Measurements from ENCODE around the gene PDE6C.

The PDE6C gene

DNA sequence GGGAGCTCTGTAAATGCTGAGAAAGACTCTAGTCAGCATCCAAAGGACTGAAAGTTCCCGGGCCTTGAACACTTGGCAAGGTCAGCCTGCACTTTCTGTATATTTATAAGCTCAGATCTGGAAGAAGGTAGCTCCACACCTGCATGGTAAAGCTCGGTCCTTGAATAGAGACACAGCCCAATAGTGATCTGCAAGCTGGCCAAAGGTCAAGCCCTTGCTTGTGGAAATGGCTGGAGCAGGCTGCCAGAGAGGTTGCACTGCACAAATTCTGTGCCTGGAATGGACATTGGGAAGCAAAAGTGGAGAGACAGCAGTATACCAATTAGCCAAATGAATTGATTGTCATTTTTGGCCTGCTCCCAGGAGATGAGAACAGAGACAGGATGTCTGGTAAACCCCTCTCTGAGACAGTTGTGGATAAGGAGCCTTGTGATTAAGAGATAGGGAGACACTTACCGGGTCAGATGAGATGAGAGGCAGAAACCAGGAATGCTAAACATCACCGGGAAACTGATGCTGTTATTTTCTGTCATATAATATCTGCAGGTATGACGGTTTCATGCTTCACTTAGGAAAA, 98.1 kb downstream of the PDE6C start:
- Histone ChIP-seq H3K36me3 (ENCODE audit: control insufficient read depth in 4 of 4, insufficient read depth in 4 of 4, low read length in 3 of 4) (no peaks in the 10 kb centered on the region), H3K27me3 (replicated peaks in 2 of 5; ENCODE audit: control insufficient read depth in 4 of 5, insufficient read depth in 5 of 5, low read length in 4 of 5) (no peaks in the 10 kb centered on the region), H3K9me3 (ENCODE audit: control extremely low read depth in 1 of 5, control insufficient read depth in 4 of 5, insufficient read depth in 2 of 5, low read depth in 1 of 5, low read length in 4 of 5) (no peaks in the 10 kb centered on the region), H3K4me1 (ENCODE audit: control extremely low read depth in 1 of 4, control insufficient read depth in 4 of 4, insufficient read depth in 4 of 4, low read length in 3 of 4) (no peaks in the 10 kb centered on the region), H3K27ac (ENCODE audit: insufficient read depth in 1 of 2, low read depth in 1 of 2, low read length in 2 of 2, poor library complexity in 1 of 2, severe bottlenecking in 2 of 2) (no peak overlapping the region), H3K4me3 (ENCODE audit: control insufficient read depth in 1 of 7, extremely low read depth in 1 of 7, insufficient read depth in 4 of 7, low read depth in 2 of 7, low read length in 6 of 7) (no peak overlapping the region)
- WGBS (ENCODE audit: insufficient coverage), result 96% methylated on average over 5 of the region's 5 CpGs
- DNase-seq, result no peak
- ChIA-PET CTCF (interaction anchor here (1.9 kb wide), 1 partner anchor 9 kb away, joined by 4 read pairs; no protein-coding TSS in a partner anchor), POLR2A (no interaction called here)

DNA sequence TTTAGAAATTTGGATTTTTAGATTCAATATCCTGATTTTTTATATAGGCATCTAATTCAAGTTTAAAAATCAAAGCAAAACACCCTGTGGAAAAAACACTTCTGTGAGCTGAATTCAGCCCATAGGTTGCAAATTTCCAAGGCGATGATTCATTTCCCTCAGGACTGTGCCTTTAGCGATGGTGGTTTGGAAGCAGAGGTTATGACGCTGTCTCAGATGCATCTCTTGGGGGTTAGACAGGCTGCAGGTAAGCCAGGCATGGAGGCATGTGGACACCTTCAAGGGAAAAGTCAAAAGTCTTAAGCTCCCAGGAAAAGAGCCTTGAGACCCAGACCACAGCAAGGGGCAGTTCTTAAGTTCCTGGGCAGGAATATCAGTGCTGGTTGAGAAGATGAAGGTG, 99.6 kb downstream of the PDE6C start:
- DNase-seq, result no peak
- Histone ChIP-seq H3K4me1 (ENCODE audit: control extremely low read depth in 1 of 4, control insufficient read depth in 4 of 4, insufficient read depth in 4 of 4, low read length in 3 of 4) (no peaks in the 10 kb centered on the region), H3K4me3 (ENCODE audit: control insufficient read depth in 1 of 7, extremely low read depth in 1 of 7, insufficient read depth in 4 of 7, low read depth in 2 of 7, low read length in 6 of 7) (no peak overlapping the region), H3K36me3 (ENCODE audit: control insufficient read depth in 4 of 4, insufficient read depth in 4 of 4, low read length in 3 of 4) (no peaks in the 10 kb centered on the region), H3K27ac (ENCODE audit: insufficient read depth in 1 of 2, low read depth in 1 of 2, low read length in 2 of 2, poor library complexity in 1 of 2, severe bottlenecking in 2 of 2) (no peak overlapping the region), H3K9me3 (ENCODE audit: control extremely low read depth in 1 of 5, control insufficient read depth in 4 of 5, insufficient read depth in 2 of 5, low read depth in 1 of 5, low read length in 4 of 5) (no peaks in the 10 kb centered on the region), H3K27me3 (replicated peaks in 2 of 5; ENCODE audit: control insufficient read depth in 4 of 5, insufficient read depth in 5 of 5, low read length in 4 of 5) (no peaks in the 10 kb centered on the region)
- CTCF ChIA-PET, result interaction anchor here (1.2 kb wide), 1 partner anchor 9 kb away, joined by 4 read pairs; the partner anchor contains the start of gene FRA10AC1
- 94% methylated on average over 3 of the region's 3 CpGs for WGBS (ENCODE audit: insufficient coverage)
- POLR2A ChIA-PET, result no interaction called here

DNA sequence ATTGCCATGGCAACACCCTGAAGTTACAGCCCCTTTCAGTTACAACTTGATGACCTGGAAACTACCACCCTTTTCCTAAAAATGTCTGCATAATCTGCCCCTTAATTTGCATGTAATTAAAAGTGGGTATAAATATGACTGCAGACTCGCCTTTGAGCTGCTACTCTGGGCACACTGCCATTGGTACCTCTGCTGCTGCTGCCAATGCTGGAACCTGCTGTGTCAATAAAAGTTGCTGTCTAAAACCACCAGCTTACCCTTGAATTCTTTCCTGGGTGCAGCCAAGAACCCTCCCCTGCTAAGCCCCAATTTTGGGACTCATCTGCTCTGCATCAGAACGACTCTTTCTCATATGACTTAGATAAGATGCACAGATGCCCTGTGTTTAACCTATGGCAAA, 100.3 kb downstream of the PDE6C start:
- 80% methylated on average over 1 of the region's 2 CpGs for WGBS (ENCODE audit: insufficient coverage)
- no peaks in the 10 kb centered on the region for H3K9me3 ChIP-seq (ENCODE audit: control extremely low read depth in 1 of 5, control insufficient read depth in 4 of 5, insufficient read depth in 2 of 5, low read depth in 1 of 5, low read length in 4 of 5)
- H3K27ac ChIP-seq (ENCODE audit: insufficient read depth in 1 of 2, low read depth in 1 of 2, low read length in 2 of 2, poor library complexity in 1 of 2, severe bottlenecking in 2 of 2), result no peak overlapping the region
- ChIA-PET CTCF (interaction anchor here (1.2 kb wide), 1 partner anchor 10 kb away, joined by 4 read pairs; the partner anchor contains the start of gene FRA10AC1), POLR2A (no interaction called here)
- no peaks in the 10 kb centered on the region for H3K27me3 ChIP-seq (replicated peaks in 2 of 5; ENCODE audit: control insufficient read depth in 4 of 5, insufficient read depth in 5 of 5, low read length in 4 of 5)
- DNase-seq, result no peak
- H3K4me1 ChIP-seq (ENCODE audit: control extremely low read depth in 1 of 4, control insufficient read depth in 4 of 4, insufficient read depth in 4 of 4, low read length in 3 of 4), result no peaks in the 10 kb centered on the region
- no peak overlapping the region for H3K4me3 ChIP-seq (ENCODE audit: control insufficient read depth in 1 of 7, extremely low read depth in 1 of 7, insufficient read depth in 4 of 7, low read depth in 2 of 7, low read length in 6 of 7)
- no peaks in the 10 kb centered on the region for H3K36me3 ChIP-seq (ENCODE audit: control insufficient read depth in 4 of 4, insufficient read depth in 4 of 4, low read length in 3 of 4)

DNA sequence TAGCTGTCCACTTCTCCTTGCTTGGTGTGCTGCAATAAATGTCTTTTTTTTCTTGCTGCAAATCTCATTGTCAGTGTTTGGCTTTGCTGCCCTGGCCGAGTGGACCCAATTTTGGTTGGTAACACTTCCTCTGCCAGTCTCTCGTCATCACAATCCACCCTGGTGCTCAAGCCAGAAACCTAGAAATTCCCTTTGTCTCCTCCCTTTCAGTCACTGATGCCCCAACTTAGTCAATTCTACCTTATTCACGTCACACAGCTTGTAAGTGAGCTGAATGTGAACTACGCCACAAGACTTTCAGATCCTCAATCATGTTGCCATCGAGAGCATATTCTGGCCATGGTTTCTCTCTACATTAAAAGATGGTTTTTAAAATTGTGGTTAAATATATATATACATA, 103.0 kb downstream of the PDE6C start:
- Histone ChIP-seq H3K4me1 (ENCODE audit: control extremely low read depth in 1 of 4, control insufficient read depth in 4 of 4, insufficient read depth in 4 of 4, low read length in 3 of 4) (peaks cover 0 to 8% (median 7%) of the 10 kb centered on the region in 4 experiments), H3K27me3 (replicated peaks in 2 of 5; ENCODE audit: control insufficient read depth in 4 of 5, insufficient read depth in 5 of 5, low read length in 4 of 5) (no peaks in the 10 kb centered on the region), H3K27ac (ENCODE audit: insufficient read depth in 1 of 2, low read depth in 1 of 2, low read length in 2 of 2, poor library complexity in 1 of 2, severe bottlenecking in 2 of 2) (no peak overlapping the region), H3K36me3 (ENCODE audit: control insufficient read depth in 4 of 4, insufficient read depth in 4 of 4, low read length in 3 of 4) (no peaks in the 10 kb centered on the region), H3K4me3 (ENCODE audit: control insufficient read depth in 1 of 7, extremely low read depth in 1 of 7, insufficient read depth in 4 of 7, low read depth in 2 of 7, low read length in 6 of 7) (no peak overlapping the region), H3K9me3 (ENCODE audit: control extremely low read depth in 1 of 5, control insufficient read depth in 4 of 5, insufficient read depth in 2 of 5, low read depth in 1 of 5, low read length in 4 of 5) (no peaks in the 10 kb centered on the region)
- WGBS (ENCODE audit: insufficient coverage), result 96% methylated on average over 3 of the region's 5 CpGs
- CTCF ChIA-PET, result no interaction called here
- no peak for DNase-seq
- POLR2A ChIA-PET, result no interaction called here

All from common myeloid progenitor, CD34-positive (primary cell).